WTC11 (cell line): ENCODE measurements around the gene MYCBPAP.

Source experiments
- JUN ChIP-seq: sonication (generic); formaldehyde crosslinking; IDR thresholded peaks from 2 replicates; pipeline ENCODE4 v1.8.0; 2023; ENCODE audit warnings: mild to moderate bottlenecking, missing genetic modification reagents
- PREB ChIP-seq: sonication (generic); formaldehyde crosslinking; IDR thresholded peaks from 2 replicates; pipeline ENCODE4 v1.8.1; 2022; ENCODE audit warnings: mild to moderate bottlenecking, missing genetic modification reagents, moderate library complexity, borderline replicate concordance
- STAT6 ChIP-seq: sonication (generic); formaldehyde crosslinking; conservative IDR thresholded peaks from 2 replicates; pipeline ENCODE4 v1.8.1; 2023; ENCODE audit warnings: mild to moderate bottlenecking, low read depth, missing genetic modification reagents, moderate library complexity

GRCh38 chr17:50548831-50549230 lies 40.6 kb downstream of the MYCBPAP start:
- TF ChIP-seq STAT6 (CRISPR knock-in tag) (no peak), JUN (CRISPR knock-in tag) (no peak), PREB (CRISPR knock-in tag) (no peak)
